Neural cell (in vitro differentiated cells): Measurements from ENCODE around the gene RFTN1. TPM values are rescaled to one million over a fixed set of nuclear protein-coding genes. Genes with fewer than 3 reads are reported as not detected.

Source experiments
- H2AFZ ChIP-seq: fragments of 200-600, 300-800 bp; sonication (generic), shearing (Covaris generic); 2 replicates; pipeline ENCODE4 v1.6.0; 2014; ENCODE audit warnings: low read depth, mild to moderate bottlenecking, antibody characterized with exemption, low read length, moderate library complexity
- H3F3A ChIP-seq: fragments of 200-600 bp; shearing (Covaris generic); 2 replicates; pipeline ENCODE4 v1.6.1; 2016; ENCODE audit warnings: mild to moderate bottlenecking, moderate library complexity, mixed read lengths, antibody characterized with exemption, low read length; ENCODE audit not compliant: insufficient read depth, poor library complexity, severe bottlenecking
- H3K27ac ChIP-seq: fragments of 200-600, 300-800 bp; sonication (generic), shearing (Covaris generic); 2 replicates; pipeline ENCODE4 v1.5.1; 2014; ENCODE audit warnings: mild to moderate bottlenecking, low read length, moderate library complexity
- H3K27me3 ChIP-seq: fragments of 300-800, 200-600 bp; sonication (generic), shearing (Covaris generic); 2 replicates; pipeline ENCODE4 v1.6.0; 2014; ENCODE audit warnings: mild to moderate bottlenecking, low read depth, low read length, moderate library complexity; ENCODE audit not compliant: insufficient read depth
- H3K36me3 ChIP-seq: fragments of 300-800, 200-600 bp; sonication (generic), shearing (Covaris generic); 2 replicates; pipeline ENCODE4 v1.5.1; 2014; ENCODE audit warnings: mild to moderate bottlenecking, antibody characterized with exemption, low read length, moderate library complexity; ENCODE audit not compliant: insufficient read depth
- H3K4me2 ChIP-seq: fragments of 300-800, 200-600 bp; sonication (generic), shearing (Covaris generic); 2 replicates; pipeline ENCODE4 v1.6.0; 2014; ENCODE audit warnings: mild to moderate bottlenecking, low read length
- H3K4me3 ChIP-seq: fragments of 300-800, 200-600 bp; sonication (generic), shearing (Covaris generic); 2 replicates; pipeline ENCODE4 v1.5.1; 2014; ENCODE audit warnings: mild to moderate bottlenecking, low read length, moderate library complexity
- H3K79me2 ChIP-seq: fragments of 200-600 bp; shearing (Covaris generic); replicated peaks from 2 replicates; pipeline ENCODE4 v1.6.0; 2014; ENCODE audit warnings: mild to moderate bottlenecking, low read length, moderate library complexity; ENCODE audit not compliant: insufficient read depth
- H3K9ac ChIP-seq: fragments of 300-800, 200-600 bp; sonication (generic), shearing (Covaris generic); 2 replicates; pipeline ENCODE4 v1.6.1; 2016; ENCODE audit warnings: mild to moderate bottlenecking, low read length, mixed read lengths
- H3K9me2 ChIP-seq: fragments of 200-600 bp; shearing (Covaris generic); 2 replicates; pipeline ENCODE4 v1.6.1; 2016; ENCODE audit warnings: mild to moderate bottlenecking, low read length, mixed read lengths; ENCODE audit not compliant: insufficient read depth
- H3K9me3 ChIP-seq: fragments of 200-600, 300-800 bp; sonication (generic), shearing (Covaris generic); 2 replicates; pipeline ENCODE4 v1.6.1; 2016; ENCODE audit warnings: mild to moderate bottlenecking, mixed run types, low read length, moderate library complexity, mixed read lengths
- H4K20me1 ChIP-seq: fragments of 200-600 bp; shearing (Covaris generic); 2 replicates; pipeline ENCODE4 v1.6.1; 2016; ENCODE audit warnings: mild to moderate bottlenecking, mixed run types; ENCODE audit not compliant: insufficient read depth
- EP300 ChIP-seq: fragments of 450-650 bp; conservative IDR thresholded peaks from 2 replicates; pipeline ENCODE4 v1.6.1; 2014; ENCODE audit warnings: antibody characterized with exemption, mild to moderate bottlenecking, moderate library complexity; ENCODE audit not compliant: poor library complexity, severe bottlenecking
- EZH2 ChIP-seq: fragments of 200-600, 300-800 bp; shearing (Covaris generic), sonication (generic); IDR thresholded peaks from 2 replicates; pipeline ENCODE4 v1.6.1; 2014; ENCODE audit warnings: antibody characterized with exemption, low read length, borderline replicate concordance, mild to moderate bottlenecking; ENCODE audit not compliant: insufficient read depth, poor library complexity, severe bottlenecking
- MXI1 ChIP-seq: fragments of 450-650 bp; conservative IDR thresholded peaks from 2 replicates; pipeline ENCODE4 v1.6.1; 2014; ENCODE audit warnings: antibody characterized with exemption, mild to moderate bottlenecking; ENCODE audit not compliant: poor library complexity, severe bottlenecking
- POLR2AphosphoS5 ChIP-seq: IDR thresholded peaks from 2 replicates; pipeline ENCODE4 v1.6.1; 2012
- RAD21 ChIP-seq: fragments of 450-650 bp; conservative IDR thresholded peaks from 2 replicates; pipeline ENCODE4 v1.6.1; 2014; ENCODE audit warnings: antibody characterized with exemption, mild to moderate bottlenecking, moderate library complexity
- REST ChIP-seq: IDR thresholded peaks from 2 replicates; pipeline ENCODE4 v1.6.1; 2012; ENCODE audit warnings: borderline replicate concordance
- SMC3 ChIP-seq: fragments of 450-650 bp; conservative IDR thresholded peaks from 2 replicates; pipeline ENCODE4 v1.6.1; 2014; ENCODE audit warnings: antibody characterized with exemption, mild to moderate bottlenecking, moderate library complexity; ENCODE audit not compliant: poor library complexity
- TAF1 ChIP-seq: IDR thresholded peaks from 2 replicates; pipeline ENCODE4 v1.6.1; 2012; ENCODE audit warnings: low read depth
- polyA plus RNA-seq: library from polyadenylated mRNA; depleted of rRNA; stranded (reverse); fragments of >200 nt; gene quantifications from 2 replicates; pipeline ENCODE4 v1.2.3, GENCODE V29; 2014
- TF ChIP-seq, protein P1 (sequence below): fragments of 450-650 bp; IDR thresholded peaks from 2 replicates; pipeline ENCODE4 v1.5.1; 2014; ENCODE audit warnings: antibody characterized with exemption, mild to moderate bottlenecking, moderate library complexity; ENCODE audit not compliant: poor library complexity, severe bottlenecking

Gene RFTN1
- polyA plus RNA-seq, 1 donor from 2014 or later = 36.8 TPM

DNA sequence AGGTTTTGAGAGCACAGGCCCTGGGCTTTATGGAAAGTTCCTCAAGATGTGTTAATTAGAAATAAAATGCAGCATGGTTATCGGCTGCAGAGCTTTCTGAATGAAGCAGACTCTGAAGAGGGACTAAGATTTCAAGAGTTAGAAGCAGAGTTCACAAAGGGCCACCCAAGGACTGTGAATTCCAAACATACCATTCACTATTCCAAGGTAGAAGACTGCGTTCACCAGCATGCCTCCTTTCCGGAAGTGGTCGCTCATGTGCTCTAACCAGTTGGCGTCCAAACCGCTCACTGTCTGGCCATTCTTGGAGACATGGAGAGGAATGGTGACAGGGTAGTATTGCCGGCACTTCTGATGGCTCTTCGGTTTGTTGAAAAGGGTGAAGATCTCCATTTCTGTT is 143.6 kb downstream of the RFTN1 start:
- Histone ChIP-seq H3K9ac (no peak overlapping the region), H3K79me2 (no peaks in the 10 kb centered on the region), H3F3A (no peaks in the 10 kb centered on the region), H3K27me3 (no peaks in the 10 kb centered on the region), H3K27ac (no peak overlapping the region), H3K4me2 (no peak overlapping the region), H3K4me3 (no peak overlapping the region), H2AFZ (no peak overlapping the region), H3K9me3 (no peaks in the 10 kb centered on the region), H3K9me2 (no peaks in the 10 kb centered on the region), H3K36me3 (no peaks in the 10 kb centered on the region), H4K20me1 (no peaks in the 10 kb centered on the region)
- no peak for TF ChIP-seq MXI1
- no peak for TF ChIP-seq EP300
- TF ChIP-seq, protein P1, sequence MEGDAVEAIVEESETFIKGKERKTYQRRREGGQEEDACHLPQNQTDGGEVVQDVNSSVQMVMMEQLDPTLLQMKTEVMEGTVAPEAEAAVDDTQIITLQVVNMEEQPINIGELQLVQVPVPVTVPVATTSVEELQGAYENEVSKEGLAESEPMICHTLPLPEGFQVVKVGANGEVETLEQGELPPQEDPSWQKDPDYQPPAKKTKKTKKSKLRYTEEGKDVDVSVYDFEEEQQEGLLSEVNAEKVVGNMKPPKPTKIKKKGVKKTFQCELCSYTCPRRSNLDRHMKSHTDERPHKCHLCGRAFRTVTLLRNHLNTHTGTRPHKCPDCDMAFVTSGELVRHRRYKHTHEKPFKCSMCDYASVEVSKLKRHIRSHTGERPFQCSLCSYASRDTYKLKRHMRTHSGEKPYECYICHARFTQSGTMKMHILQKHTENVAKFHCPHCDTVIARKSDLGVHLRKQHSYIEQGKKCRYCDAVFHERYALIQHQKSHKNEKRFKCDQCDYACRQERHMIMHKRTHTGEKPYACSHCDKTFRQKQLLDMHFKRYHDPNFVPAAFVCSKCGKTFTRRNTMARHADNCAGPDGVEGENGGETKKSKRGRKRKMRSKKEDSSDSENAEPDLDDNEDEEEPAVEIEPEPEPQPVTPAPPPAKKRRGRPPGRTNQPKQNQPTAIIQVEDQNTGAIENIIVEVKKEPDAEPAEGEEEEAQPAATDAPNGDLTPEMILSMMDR = no peak
- no peak for TF ChIP-seq TAF1
- TF ChIP-seq SMC3 = no peak
- TF ChIP-seq POLR2AphosphoS5 = no peak
- no peak for TF ChIP-seq REST
- TF ChIP-seq EZH2 = no peak
- TF ChIP-seq RAD21 = no peak

GRCh38 chr3:16369276-16369675 is 144.2 kb downstream of the RFTN1 start:
- no peaks in the 10 kb centered on the region for H3K36me3 ChIP-seq
- no peaks in the 10 kb centered on the region for H3K27me3 ChIP-seq
- H3K27ac ChIP-seq = no peak overlapping the region
- H2AFZ ChIP-seq = no peak overlapping the region
- no peaks in the 10 kb centered on the region for H4K20me1 ChIP-seq
- H3K9me2 ChIP-seq = no peaks in the 10 kb centered on the region
- H3K4me2 ChIP-seq = no peak overlapping the region
- no peak overlapping the region for H3K4me3 ChIP-seq
- no peaks in the 10 kb centered on the region for H3K79me2 ChIP-seq
- no peaks in the 10 kb centered on the region for H3F3A ChIP-seq
- no peak for TF ChIP-seq POLR2AphosphoS5
- TF ChIP-seq RAD21 = no peak
- TF ChIP-seq REST = no peak
- TF ChIP-seq, protein P1 = no peak
- no peak for TF ChIP-seq MXI1
- no peak for TF ChIP-seq EZH2
- TF ChIP-seq EP300 = no peak
- TF ChIP-seq TAF1 = no peak
- no peaks in the 10 kb centered on the region for H3K9me3 ChIP-seq
- H3K9ac ChIP-seq = no peak overlapping the region
